Nephron (organoid): ENCODE results near the gene TBC1D10A.

Experiments used
- H3K27ac Mint-ChIP-seq, 3 experiments: 2 replicates each; pipeline ENCODE4 v1.8.0; 2020; ENCODE audit warnings: mixed read lengths in 3 of 3, mild to moderate bottlenecking in 2 of 3, moderate library complexity in 1 of 3
- H3K27me3 Mint-ChIP-seq: 2 replicates; pipeline ENCODE4 v1.8.0; 2021; ENCODE audit warnings: low read depth, mild to moderate bottlenecking, moderate library complexity, mixed read lengths
- H3K36me3 Mint-ChIP-seq: 2 replicates; pipeline ENCODE4 v1.8.0; 2020; ENCODE audit warnings: low read depth, mixed read lengths
- H3K4me1 Mint-ChIP-seq: 2 replicates; pipeline ENCODE4 v1.8.0; 2020; ENCODE audit warnings: mixed read lengths
- H3K4me3 Mint-ChIP-seq, 3 experiments: 2 replicates each; pipeline ENCODE4 v1.8.0; 2020; ENCODE audit warnings: mild to moderate bottlenecking in 3 of 3, mixed read lengths in 3 of 3, moderate library complexity in 2 of 3
- H3K9me3 Mint-ChIP-seq: 2 replicates; pipeline ENCODE4 v1.8.0; 2020; ENCODE audit warnings: mixed read lengths
- CTCF ChIP-seq, 3 experiments: fragments of 200-600 bp; sonication (generic); IDR thresholded peaks; one replicate each; pipeline ENCODE4 v1.5.0; 2021; ENCODE audit warnings: antibody characterized with exemption in 3 of 3; ENCODE audit not compliant: unreplicated experiment in 3 of 3

The TBC1D10A gene

GRCh38 chr22:30282616-30283046 is 44.1 kb downstream of the TBC1D10A start:
- Mint-ChIP-seq H3K9me3 (no peaks in the 10 kb centered on the region), H3K27me3 (no peaks in the 10 kb centered on the region), H3K4me3 (no peak overlapping the region), H3K27ac (no peak overlapping the region), H3K36me3 (no peaks in the 10 kb centered on the region), H3K4me1 (peaks cover 10% of the 10 kb centered on the region)
- no peak for TF ChIP-seq CTCF (IDR thresholded peaks at IDR 0.05; ENCODE audit: unreplicated experiment in 3 of 3)

- Mint-ChIP-seq H3K27me3 (peaks cover 4% of the 10 kb centered on the region), H3K36me3 (no peaks in the 10 kb centered on the region), H3K4me3 (no peak overlapping the region), H3K27ac (no peak overlapping the region), H3K4me1 (peaks cover 16% of the 10 kb centered on the region), H3K9me3 (no peaks in the 10 kb centered on the region)
- TF ChIP-seq CTCF (IDR thresholded peaks at IDR 0.05; ENCODE audit: unreplicated experiment in 3 of 3), result no peak
Measured at GRCh38 chr22:30280505-30280904, 46.2 kb downstream of the TBC1D10A start.

- TF ChIP-seq CTCF (IDR thresholded peaks at IDR 0.05; ENCODE audit: unreplicated experiment in 3 of 3), result no peak
- H3K9me3 Mint-ChIP-seq, result no peaks in the 10 kb centered on the region
- no peaks in the 10 kb centered on the region for H3K36me3 Mint-ChIP-seq
- H3K27me3 Mint-ChIP-seq, result peaks cover 4% of the 10 kb centered on the region
- H3K27ac Mint-ChIP-seq, result peak overlapping the region in 1 of 3 experiments; percentile 60
- H3K4me1 Mint-ChIP-seq, result peaks cover 16% of the 10 kb centered on the region
- no peak overlapping the region for H3K4me3 Mint-ChIP-seq
Measured at GRCh38 chr22:30279932-30280331, 46.8 kb downstream of the TBC1D10A start.

GRCh38 chr22:30279046-30279788 is 47.5 kb downstream of the TBC1D10A start:
- no peaks in the 10 kb centered on the region for H3K36me3 Mint-ChIP-seq
- H3K4me3 Mint-ChIP-seq, result no peak overlapping the region
- H3K4me1 Mint-ChIP-seq, result peaks cover 16% of the 10 kb centered on the region
- H3K9me3 Mint-ChIP-seq, result no peaks in the 10 kb centered on the region
- no peak for TF ChIP-seq CTCF (IDR thresholded peaks at IDR 0.05; ENCODE audit: unreplicated experiment in 3 of 3)
- peaks cover 4% of the 10 kb centered on the region for H3K27me3 Mint-ChIP-seq
- peak overlapping the region in 1 of 3 experiments; percentile 60 for H3K27ac Mint-ChIP-seq

GRCh38 chr22:30277547-30278344 is 49.0 kb downstream of the TBC1D10A start:
- Mint-ChIP-seq H3K9me3 (no peaks in the 10 kb centered on the region), H3K27ac (peak overlapping the region; percentile 60 to 91 (median 69)), H3K4me1 (peaks cover 16% of the 10 kb centered on the region), H3K4me3 (no peak overlapping the region), H3K27me3 (peaks cover 4% of the 10 kb centered on the region), H3K36me3 (no peaks in the 10 kb centered on the region)
- no peak for TF ChIP-seq CTCF (IDR thresholded peaks at IDR 0.05; ENCODE audit: unreplicated experiment in 3 of 3)
